RWPE1 (cell line): ENCODE results near the gene ITIH4.

Source experiments
- CTCF ChIA-PET: fragments of 350-600 bp; sonication (Branson Sonifier 250); formaldehyde crosslinking; extraction: SDS; loops from one replicate; lab custom pipeline; 2021; lab: Yijun Ruan, JAX
- POLR2A ChIA-PET: fragments of 400-600 bp; formaldehyde crosslinking; extraction: SDS; loops from one replicate; lab custom pipeline; 2020; ENCODE audit warnings: antibody characterized with exemption; ENCODE audit not compliant: low non-redundant PET; lab: Yijun Ruan, JAX
- DNase-seq: peaks from one replicate; pipeline ENCODE4 v3.0.0; 2012; ENCODE audit warnings: low spot score
- H3K27ac ChIP-seq: fragments of 450-650 bp; 2 replicates; pipeline ENCODE4 v1.5.1; 2017
- CTCF ChIP-seq: fragments of 450-650 bp; conservative IDR thresholded peaks from 2 replicates; pipeline ENCODE4 v1.5.1; 2017; ENCODE audit warnings: low read depth, mild to moderate bottlenecking

ITIH4 gene

GRCh38 chr3:52838561-52839267 is 8.2 kb upstream of the ITIH4 start:
- H3K27ac ChIP-seq, result no peak overlapping the region
- TF ChIP-seq CTCF, result no peak
- ChIA-PET POLR2A (no interaction called here), CTCF (interaction anchor here (0.6 kb wide), 1 partner anchor 1005 kb away, joined by 5 read pairs; no protein-coding TSS in a partner anchor)
- no peak for DNase-seq

DNA sequence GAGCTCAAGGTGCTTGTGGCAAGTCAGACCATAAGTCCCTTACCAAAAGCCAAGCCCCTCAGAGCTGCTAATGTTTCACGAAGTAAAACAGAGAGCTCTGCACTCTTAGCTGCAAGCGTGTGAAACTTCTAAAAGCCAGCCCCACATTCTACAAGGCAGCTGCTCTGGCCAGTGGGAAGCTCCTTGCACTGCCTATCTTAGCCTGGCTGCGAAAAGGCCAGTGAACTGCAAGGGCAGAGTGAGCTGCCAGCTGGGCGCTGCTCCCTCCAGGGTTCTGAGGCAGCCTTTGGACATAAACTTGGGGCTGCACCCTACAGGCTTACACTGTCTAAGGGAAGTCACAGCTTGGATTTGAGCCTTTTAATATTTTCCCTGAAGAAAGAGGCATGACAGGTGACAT is 6.5 kb upstream of the ITIH4 start:
- TF ChIP-seq CTCF, result no peak
- H3K27ac ChIP-seq, result no peak overlapping the region
- CTCF ChIA-PET, result interaction anchor here (0.5 to 0.9 kb wide), 3 partner anchors 9 to 750 kb away, joined by 3 read pairs; no protein-coding TSS in a partner anchor
- POLR2A ChIA-PET, result no interaction called here
- no peak for DNase-seq

DNA sequence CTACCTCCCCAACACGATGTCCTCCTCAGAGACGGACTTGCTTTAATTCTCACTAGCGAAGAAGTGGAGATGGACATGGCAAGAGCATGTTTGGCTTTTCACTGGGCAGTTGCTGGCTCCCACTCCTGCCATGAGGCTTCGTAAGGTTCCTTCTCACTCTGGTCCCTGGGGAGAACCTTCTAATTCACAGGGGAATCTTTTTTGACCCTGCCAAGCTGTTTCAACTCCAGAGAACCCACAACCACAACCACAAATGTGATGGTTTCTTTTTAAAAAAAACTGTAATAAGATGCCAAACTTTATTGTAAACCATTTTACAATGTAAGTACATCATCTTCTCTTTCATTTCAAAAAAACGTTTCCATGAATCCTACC is 6.0 kb upstream of the ITIH4 start:
- POLR2A ChIA-PET, result no interaction called here
- CTCF ChIA-PET, result interaction anchor here (0.5 kb wide), 1 partner anchor 24 kb away, joined by 3 read pairs; no protein-coding TSS in a partner anchor
- no peak for TF ChIP-seq CTCF
- H3K27ac ChIP-seq, result no peak overlapping the region
- DNase-seq, result no peak

GRCh38 chr3:52835766-52836470 is 5.4 kb upstream of the ITIH4 start:
- H3K27ac ChIP-seq, result no peak overlapping the region
- no peak for DNase-seq
- CTCF ChIA-PET, result no interaction called here
- TF ChIP-seq CTCF, result no peak
- POLR2A ChIA-PET, result no interaction called here

DNA sequence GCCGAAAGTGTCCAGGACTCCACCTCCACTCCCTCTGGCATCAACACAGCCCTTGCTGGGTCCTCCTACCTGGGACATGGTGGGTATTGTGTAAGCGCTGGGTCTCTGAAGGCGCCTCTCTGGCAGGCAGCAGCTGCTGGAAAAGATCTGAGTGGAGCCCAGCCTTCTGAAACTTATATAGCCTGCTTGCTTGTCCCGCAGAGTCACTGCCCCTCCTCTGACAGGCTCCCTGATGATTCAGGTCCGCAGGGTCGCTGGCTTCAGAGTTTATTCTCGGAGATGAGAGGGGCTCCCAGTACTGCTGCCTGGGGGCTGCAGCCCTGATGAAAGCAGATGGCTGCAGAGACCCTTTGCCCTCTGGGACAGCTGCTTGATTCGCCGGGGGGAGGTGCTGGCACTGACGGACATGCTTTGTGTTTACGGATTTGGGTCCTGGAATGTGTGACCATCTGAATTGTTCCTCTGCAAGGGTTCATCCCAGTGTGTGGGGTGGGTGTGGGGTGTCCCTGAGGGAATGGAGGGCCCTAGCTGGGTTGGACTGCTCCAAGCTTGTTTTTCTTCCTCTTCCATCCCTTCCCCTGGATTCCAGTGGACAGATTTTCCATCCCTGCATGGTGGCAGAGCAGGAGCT is 4.5 kb upstream of the ITIH4 start, which contains the start of gene MUSTN1:
TSS of gene MUSTN1 (minus strand) at position 149 of the 631 bp plus-strand sequence. CDS start at position 78, 71 bp downstream.
- ChIA-PET POLR2A (no interaction called here), CTCF (interaction anchor here (0.5 kb wide), 1 partner anchor 32 kb away, joined by 3 read pairs; no protein-coding TSS in a partner anchor)
- TF ChIP-seq CTCF, result no peak
- no peak for DNase-seq
- H3K27ac ChIP-seq, result no peak within 1 kb of the TSS

GRCh38 chr3:52833202-52833601 is 2.7 kb upstream of the ITIH4 start:
- no peak for TF ChIP-seq CTCF
- H3K27ac ChIP-seq, result no peak overlapping the region
- CTCF ChIA-PET, result no interaction called here
- no peak for DNase-seq
- POLR2A ChIA-PET, result no interaction called here
